HepG2 (cell line): Measurements from ENCODE around the gene ACSM3. TPM values are rescaled to one million over a fixed set of nuclear protein-coding genes. Genes with fewer than 3 reads are reported as not detected.

Experiments used
- ATAC-seq: fragments of 200-7000 bp; cut with Tn5 transposase; 3 replicates; pipeline ENCODE4 v1.9.1; 2020; ENCODE audit warnings: mild to moderate bottlenecking, moderate library complexity
- BruUV-seq: library from RNA; stranded (reverse); fragments of 400-500 nt; replicated peaks from 2 replicates; lab custom pipeline; 2021; lab: Mats Ljungman, UMichigan
- CTCF ChIA-PET: fragments of 300-600 bp; formaldehyde crosslinking; extraction: SDS; loops from one replicate; lab custom pipeline; 2021; ENCODE audit warnings: low total read pairs, inconsistent platforms, low intra/inter-chr PET ratio; lab: Yijun Ruan, JAX
- POLR2A ChIA-PET: fragments of 350-600 bp; sonication (Branson Sonifier 250); formaldehyde crosslinking; loops from one replicate; lab custom pipeline; 2020; ENCODE audit warnings: antibody characterized with exemption, inconsistent platforms; lab: Yijun Ruan, JAX
- DNase-seq: peaks from one replicate; pipeline ENCODE4 v3.0.0-alpha.2; 2015; ENCODE audit warnings: low spot score
- FAIRE-seq: peaks from 3 replicates; lab custom pipeline; 2011; peaks lifted over from hg19 to GRCh38; lab: Jason Lieb, UNC
- H2AFZ ChIP-seq: one replicate; pipeline ENCODE4 v1.6.1; 2011; ENCODE audit warnings: low read length, inconsistent platforms
- H3K27ac ChIP-seq: fragments of 300-600 bp; 3 replicates; pipeline ENCODE4 v1.8.0; 2011; ENCODE audit warnings: mixed run types, mild to moderate bottlenecking, mixed read lengths, low read length, inconsistent platforms; ENCODE audit not compliant: insufficient read depth; ENCODE audit errors: extremely low read length
- H3K27me3 ChIP-seq, 2 experiments: fragments of 200-600 bp in 1 of 2; 2 replicates in 1 of 2; 3 replicates in 1 of 2; pipeline versions ENCODE4 v1.6.0 to v1.8.0; 2011; ENCODE audit warnings: low read length in 2 of 2, mild to moderate bottlenecking in 2 of 2, moderate library complexity in 2 of 2, inconsistent platforms in 1 of 2; ENCODE audit not compliant: insufficient read depth in 2 of 2, control insufficient read depth in 1 of 2
- H3K36me3 ChIP-seq, 2 experiments: fragments of 200-600 bp in 1 of 2; replicated peaks in 1 of 2; 2 replicates in 1 of 2; 3 replicates in 1 of 2; pipeline versions ENCODE4 v1.5.1 to v1.8.0; 2011; ENCODE audit warnings: low read length in 2 of 2, inconsistent platforms in 1 of 2; ENCODE audit not compliant: insufficient read depth in 2 of 2, control insufficient read depth in 1 of 2
- H3K4me1 ChIP-seq: 2 replicates; pipeline ENCODE4 v1.5.1; 2012; ENCODE audit warnings: low read length, inconsistent platforms; ENCODE audit not compliant: insufficient read depth
- H3K4me2 ChIP-seq: 2 replicates; pipeline ENCODE4 v1.6.0; 2011; ENCODE audit warnings: low read depth, low read length, inconsistent platforms
- H3K4me3 ChIP-seq, 3 experiments: fragments of 200-600 bp in 1 of 3; sonication (generic), shearing (Covaris generic) in 1 of 3; replicated peaks in 1 of 3; 2 replicates each; pipeline ENCODE4 v1.5.1; 2011 to 2016; ENCODE audit warnings: low read length in 3 of 3, inconsistent platforms in 2 of 3, low read depth in 2 of 3, mild to moderate bottlenecking in 2 of 3, control low read depth in 1 of 3, mixed read lengths in 1 of 3; ENCODE audit not compliant: insufficient read depth in 1 of 3
- H3K79me2 ChIP-seq: one replicate; pipeline ENCODE4 v1.6.1; 2011; ENCODE audit warnings: low read length, inconsistent platforms; ENCODE audit not compliant: insufficient read depth
- H3K9ac ChIP-seq: 2 replicates; pipeline ENCODE4 v1.6.0; 2011; ENCODE audit warnings: mild to moderate bottlenecking, low read depth, low read length, inconsistent platforms; ENCODE audit not compliant: insufficient read depth
- H3K9me3 ChIP-seq: 2 replicates; pipeline ENCODE4 v1.5.1; 2012; ENCODE audit warnings: mild to moderate bottlenecking, low read length
- H4K20me1 ChIP-seq: 2 replicates; pipeline ENCODE4 v1.6.0; 2011; ENCODE audit warnings: inconsistent platforms, mild to moderate bottlenecking, low read length, moderate library complexity; ENCODE audit not compliant: insufficient read depth
- EHMT2 ChIP-seq: fragments of 200-600 bp; sonication (generic); IDR thresholded peaks from 2 replicates; pipeline ENCODE4 v1.7.0; 2017; ENCODE audit warnings: antibody characterized with exemption, low read depth, low read length, borderline replicate concordance
- MAZ ChIP-seq, 2 experiments: sonication (generic) in 1 of 2; formaldehyde crosslinking in 1 of 2; IDR thresholded peaks; 2 replicates each; pipeline versions ENCODE4 v1.5.0 to v1.6.1; 2012 to 2020; ENCODE audit warnings: low read depth in 2 of 2, mild to moderate bottlenecking in 2 of 2, borderline replicate concordance in 1 of 2, improper control_type of control experiment in 1 of 2, low read length in 1 of 2, missing genetic modification reagents in 1 of 2, moderate library complexity in 1 of 2
- MBD4 ChIP-seq: IDR thresholded peaks from 2 replicates; pipeline ENCODE4 v1.6.1; 2012; ENCODE audit warnings: low read length, inconsistent platforms, borderline replicate concordance
- NR2C2 ChIP-seq: sonication (generic); formaldehyde crosslinking; IDR thresholded peaks from 2 replicates; pipeline ENCODE4 v1.4.0; 2020; ENCODE audit warnings: missing genetic modification reagents, mild to moderate bottlenecking, moderate library complexity, borderline replicate concordance
- WGBS: methylation state at CpG from one replicate; pipeline ENCODE4 v1.1.6; 2017; ENCODE audit warnings: low lambda C conversion rate; 5-methylcytosine and 5-hydroxymethylcytosine counted together
- in situ Hi-C: cut with HindIII; loops from 2 replicates; pipeline ENCODE4 v1.10.0; 2017; ENCODE audit warnings: low pct_unique_long_range_greater_than_20kb; ENCODE audit not compliant: extremely low pct_ligation_motif_present
- intact Hi-C: fragments of 100-400 bp; cut with micrococcal nuclease; formaldehyde crosslinking; loops from one replicate; pipeline ENCODE4 v1.10.0; 2022; ENCODE audit not compliant: unreplicated experiment
- polyA plus RNA-seq, 8 experiments: library from polyadenylated mRNA; depleted of rRNA in 3 of 8; stranded (reverse) in 7 of 8; unstranded in 1 of 8; fragments of >200 nt; fragmentation: Illumina TruSeq in 4 of 8; extraction: Trizol in 4 of 8; gene quantifications; 2 replicates each; pipeline versions ENCODE4 v1.2.1 to v1.2.3, GENCODE V29; 2011 to 2016; ENCODE audit warnings: low read depth in 4 of 8, missing spikeins in 1 of 8, mixed read lengths in 1 of 8; ENCODE audit not compliant: insufficient read depth in 1 of 8
- total RNA-seq, 5 experiments: library from RNA; depleted of rRNA; stranded (reverse); fragments of >200 nt; fragmentation: Illumina TruSeq; extraction: Trizol; gene quantifications; 2 replicates each; pipeline ENCODE4 v1.2.3, GENCODE V29; 2016; ENCODE audit warnings: low read depth in 1 of 5
- TF ChIP-seq, protein P1 (sequence below): sonication (generic); formaldehyde crosslinking; IDR thresholded peaks from 2 replicates; pipeline ENCODE4 v1.4.0; 2020; ENCODE audit warnings: missing genetic modification reagents
- TF ChIP-seq, protein P2 (sequence below): sonication (generic); formaldehyde crosslinking; IDR thresholded peaks from 2 replicates; pipeline ENCODE4 v1.4.0; 2020; ENCODE audit warnings: missing genetic modification reagents, borderline replicate concordance
- TF ChIP-seq, protein P3 (sequence below): sonication (generic); formaldehyde crosslinking; IDR thresholded peaks from 2 replicates; pipeline ENCODE4 v1.5.0; 2020; ENCODE audit warnings: mild to moderate bottlenecking, missing genetic modification reagents

ACSM3 gene
- total and polyA plus RNA-seq, 2 of the 13 experiments (the other 11 are each of a cell fraction or from before 2014, with no cell fraction given): 74.0 to 108 TPM

DNA sequence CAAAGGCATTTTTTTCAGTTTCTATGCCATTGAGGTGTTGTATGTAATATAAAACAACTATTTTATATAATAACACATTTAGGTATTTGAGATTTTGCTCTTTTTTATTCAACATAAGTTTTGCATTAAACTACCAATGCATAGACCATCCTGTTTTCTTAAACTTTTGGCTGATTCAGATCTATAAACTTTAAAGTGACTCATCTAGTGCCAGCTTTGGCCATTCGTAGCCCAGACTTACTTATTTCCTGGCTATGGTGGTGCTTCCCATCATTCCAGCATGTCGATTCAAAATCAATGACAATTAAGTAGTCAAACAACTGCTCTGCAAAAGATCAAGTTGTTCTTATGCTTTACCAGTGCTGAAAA lies 39.4 kb downstream of the ACSM3 start:
- Histone ChIP-seq H2AFZ (peak overlapping the region; percentile 21), H4K20me1 (no peaks in the 10 kb centered on the region), H3K9ac (peak overlapping the region; percentile 57), H3K79me2 (peaks cover 6% of the 10 kb centered on the region), H3K27me3 (no peaks in the 10 kb centered on the region; a peak in 1 of 5 replicates), H3K27ac (peak overlapping the region; percentile 87), H3K4me1 (peaks cover 37% of the 10 kb centered on the region), H3K9me3 (no peaks in the 10 kb centered on the region), H3K4me3 (peak overlapping the region; percentile 0 to 23 (median 6); a peak in 5 of 6 replicates), H3K4me2 (peak overlapping the region; percentile 83), H3K36me3 (peaks cover 0 to 14% of the 10 kb centered on the region in 2 experiments; a peak in 3 of 5 replicates)
- WGBS: 42% methylated on average over 2 of the region's 2 CpGs
- TF ChIP-seq, protein P1, sequence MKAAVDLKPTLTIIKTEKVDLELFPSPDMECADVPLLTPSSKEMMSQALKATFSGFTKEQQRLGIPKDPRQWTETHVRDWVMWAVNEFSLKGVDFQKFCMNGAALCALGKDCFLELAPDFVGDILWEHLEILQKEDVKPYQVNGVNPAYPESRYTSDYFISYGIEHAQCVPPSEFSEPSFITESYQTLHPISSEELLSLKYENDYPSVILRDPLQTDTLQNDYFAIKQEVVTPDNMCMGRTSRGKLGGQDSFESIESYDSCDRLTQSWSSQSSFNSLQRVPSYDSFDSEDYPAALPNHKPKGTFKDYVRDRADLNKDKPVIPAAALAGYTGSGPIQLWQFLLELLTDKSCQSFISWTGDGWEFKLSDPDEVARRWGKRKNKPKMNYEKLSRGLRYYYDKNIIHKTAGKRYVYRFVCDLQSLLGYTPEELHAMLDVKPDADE (CRISPR knock-in tag): no peak
- no peak for TF ChIP-seq EHMT2
- no peak for TF ChIP-seq NR2C2
- TF ChIP-seq, protein P2, sequence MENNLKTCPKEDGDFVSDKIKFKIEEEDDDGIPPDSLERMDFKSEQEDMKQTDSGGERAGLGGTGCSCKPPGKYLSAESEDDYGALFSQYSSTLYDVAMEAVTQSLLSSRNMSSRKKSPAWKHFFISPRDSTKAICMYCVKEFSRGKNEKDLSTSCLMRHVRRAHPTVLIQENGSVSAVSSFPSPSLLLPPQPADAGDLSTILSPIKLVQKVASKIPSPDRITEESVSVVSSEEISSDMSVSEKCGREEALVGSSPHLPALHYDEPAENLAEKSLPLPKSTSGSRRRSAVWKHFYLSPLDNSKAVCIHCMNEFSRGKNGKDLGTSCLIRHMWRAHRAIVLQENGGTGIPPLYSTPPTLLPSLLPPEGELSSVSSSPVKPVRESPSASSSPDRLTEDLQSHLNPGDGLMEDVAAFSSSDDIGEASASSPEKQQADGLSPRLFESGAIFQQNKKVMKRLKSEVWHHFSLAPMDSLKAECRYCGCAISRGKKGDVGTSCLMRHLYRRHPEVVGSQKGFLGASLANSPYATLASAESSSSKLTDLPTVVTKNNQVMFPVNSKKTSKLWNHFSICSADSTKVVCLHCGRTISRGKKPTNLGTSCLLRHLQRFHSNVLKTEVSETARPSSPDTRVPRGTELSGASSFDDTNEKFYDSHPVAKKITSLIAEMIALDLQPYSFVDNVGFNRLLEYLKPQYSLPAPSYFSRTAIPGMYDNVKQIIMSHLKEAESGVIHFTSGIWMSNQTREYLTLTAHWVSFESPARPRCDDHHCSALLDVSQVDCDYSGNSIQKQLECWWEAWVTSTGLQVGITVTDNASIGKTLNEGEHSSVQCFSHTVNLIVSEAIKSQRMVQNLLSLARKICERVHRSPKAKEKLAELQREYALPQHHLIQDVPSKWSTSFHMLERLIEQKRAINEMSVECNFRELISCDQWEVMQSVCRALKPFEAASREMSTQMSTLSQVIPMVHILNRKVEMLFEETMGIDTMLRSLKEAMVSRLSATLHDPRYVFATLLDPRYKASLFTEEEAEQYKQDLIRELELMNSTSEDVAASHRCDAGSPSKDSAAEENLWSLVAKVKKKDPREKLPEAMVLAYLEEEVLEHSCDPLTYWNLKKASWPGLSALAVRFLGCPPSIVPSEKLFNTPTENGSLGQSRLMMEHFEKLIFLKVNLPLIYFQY (CRISPR knock-in tag): peak; percentile 18; the same call in 1 of the 2 replicates
- TF ChIP-seq MAZ (IDR thresholded peaks at IDR 0.05; ENCODE audit: borderline replicate concordance, low read depth, low read length): no peak
- TF ChIP-seq MAZ (CRISPR knock-in tag; IDR thresholded peaks at IDR 0.05; ENCODE audit: low read depth): no peak
- TF ChIP-seq MBD4: peak; percentile 16; the same call in 1 of the 2 replicates
- TF ChIP-seq, protein P3, sequence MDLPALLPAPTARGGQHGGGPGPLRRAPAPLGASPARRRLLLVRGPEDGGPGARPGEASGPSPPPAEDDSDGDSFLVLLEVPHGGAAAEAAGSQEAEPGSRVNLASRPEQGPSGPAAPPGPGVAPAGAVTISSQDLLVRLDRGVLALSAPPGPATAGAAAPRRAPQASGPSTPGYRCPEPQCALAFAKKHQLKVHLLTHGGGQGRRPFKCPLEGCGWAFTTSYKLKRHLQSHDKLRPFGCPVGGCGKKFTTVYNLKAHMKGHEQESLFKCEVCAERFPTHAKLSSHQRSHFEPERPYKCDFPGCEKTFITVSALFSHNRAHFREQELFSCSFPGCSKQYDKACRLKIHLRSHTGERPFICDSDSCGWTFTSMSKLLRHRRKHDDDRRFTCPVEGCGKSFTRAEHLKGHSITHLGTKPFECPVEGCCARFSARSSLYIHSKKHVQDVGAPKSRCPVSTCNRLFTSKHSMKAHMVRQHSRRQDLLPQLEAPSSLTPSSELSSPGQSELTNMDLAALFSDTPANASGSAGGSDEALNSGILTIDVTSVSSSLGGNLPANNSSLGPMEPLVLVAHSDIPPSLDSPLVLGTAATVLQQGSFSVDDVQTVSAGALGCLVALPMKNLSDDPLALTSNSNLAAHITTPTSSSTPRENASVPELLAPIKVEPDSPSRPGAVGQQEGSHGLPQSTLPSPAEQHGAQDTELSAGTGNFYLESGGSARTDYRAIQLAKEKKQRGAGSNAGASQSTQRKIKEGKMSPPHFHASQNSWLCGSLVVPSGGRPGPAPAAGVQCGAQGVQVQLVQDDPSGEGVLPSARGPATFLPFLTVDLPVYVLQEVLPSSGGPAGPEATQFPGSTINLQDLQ (CRISPR knock-in tag): no peak
- FAIRE-seq (no peak), DNase-seq (no peak), ATAC-seq (no peak)
- no TSS peak for BruUV-seq
- in situ Hi-C loops: no loop called here
- intact Hi-C loops: no loop called here
- POLR2A ChIA-PET: no interaction called here
- CTCF ChIA-PET: no interaction called here
